Endothelial cell of umbilical vein (primary cell): ENCODE measurements around the gene ALDOC. TPM values are rescaled to one million over a fixed set of nuclear protein-coding genes. Genes with fewer than 3 reads are reported as not detected.

Experiments
- BruUV-seq: library from RNA; stranded (reverse); fragments of 400-500 nt; replicated peaks from 2 replicates; lab custom pipeline; 2021; lab: Mats Ljungman, UMichigan
- CTCF ChIA-PET: fragments of 300-600, 350-600 bp; sonication (Branson Sonifier 250); formaldehyde crosslinking; loops from one replicate; lab custom pipeline; 2021; ENCODE audit warnings: antibody characterized with exemption, inconsistent platforms; lab: Charles Lee
- POLR2A ChIA-PET: fragments of 300-600, 350-600 bp; sonication (Branson Sonifier 250); formaldehyde crosslinking; loops from one replicate; lab custom pipeline; 2021; ENCODE audit warnings: antibody characterized with exemption, inconsistent platforms; lab: Charles Lee
- DNase-seq: peaks from one replicate; pipeline ENCODE4 v3.0.0-alpha.2; 2011; ENCODE audit warnings: low read depth, low spot score
- FAIRE-seq: peaks from 2 replicates; lab custom pipeline; 2011; peaks lifted over from hg19 to GRCh38; lab: Jason Lieb, UNC
- H2AFZ ChIP-seq: 2 replicates; pipeline ENCODE4 v1.6.0; 2012; ENCODE audit warnings: low read depth, low read length, control low read depth, inconsistent platforms
- H3K27ac ChIP-seq: 2 replicates; pipeline ENCODE4 v1.5.1; 2011; ENCODE audit warnings: low read depth, mild to moderate bottlenecking, control low read depth, low read length, moderate library complexity; ENCODE audit not compliant: insufficient read depth
- H3K27me3 ChIP-seq, 2 experiments: 2 replicates each; pipeline versions ENCODE4 v1.6.0 to v1.6.1; 2011; ENCODE audit warnings: low read length in 2 of 2, mixed read lengths in 1 of 2; ENCODE audit not compliant: control insufficient read depth in 2 of 2, insufficient read depth in 2 of 2
- H3K36me3 ChIP-seq, 2 experiments: 2 replicates in 1 of 2; 3 replicates in 1 of 2; pipeline ENCODE4 v1.5.1; 2011; ENCODE audit warnings: low read length in 2 of 2, mild to moderate bottlenecking in 1 of 2, moderate library complexity in 1 of 2; ENCODE audit not compliant: control insufficient read depth in 2 of 2, insufficient read depth in 2 of 2; ENCODE audit errors: extremely low read depth in 1 of 2
- H3K4me1 ChIP-seq: 3 replicates; pipeline ENCODE4 v1.5.1; 2011; ENCODE audit warnings: mild to moderate bottlenecking, low read length; ENCODE audit not compliant: control insufficient read depth, insufficient read depth; ENCODE audit errors: extremely low read depth
- H3K4me2 ChIP-seq: 2 replicates; pipeline ENCODE4 v1.6.1; 2011; ENCODE audit warnings: low read length, control low read depth, mixed read lengths; ENCODE audit not compliant: insufficient read depth
- H3K4me3 ChIP-seq, 3 experiments: fragments of 200-600 bp in 1 of 3; sonication (generic), shearing (Covaris generic) in 1 of 3; replicated peaks in 1 of 3; 2 replicates each; pipeline ENCODE4 v1.5.1; 2011 to 2016; ENCODE audit warnings: control low read depth in 3 of 3, low read length in 3 of 3, mild to moderate bottlenecking in 2 of 3, inconsistent platforms in 1 of 3, low read depth in 1 of 3, moderate library complexity in 1 of 3; ENCODE audit not compliant: insufficient read depth in 1 of 3
- H3K79me2 ChIP-seq: 2 replicates; pipeline ENCODE4 v1.6.0; 2012; ENCODE audit warnings: low read length, inconsistent platforms; ENCODE audit not compliant: control insufficient read depth, insufficient read depth
- H3K9ac ChIP-seq: replicated peaks from 2 replicates; pipeline ENCODE3; 2011; ENCODE audit warnings: low read length, control low read depth; ENCODE audit not compliant: insufficient read depth; ENCODE audit errors: extremely low read depth
- H3K9me1 ChIP-seq: replicated peaks from 3 replicates; pipeline ENCODE4 v1.6.0; 2011; ENCODE audit warnings: mild to moderate bottlenecking, low read length; ENCODE audit not compliant: control insufficient read depth, insufficient read depth; ENCODE audit errors: extremely low read depth
- H3K9me3 ChIP-seq: replicated peaks from 2 replicates; pipeline ENCODE4 v1.5.1; 2012; ENCODE audit warnings: low read length, inconsistent platforms; ENCODE audit not compliant: control insufficient read depth, insufficient read depth
- H4K20me1 ChIP-seq: replicated peaks from 2 replicates; pipeline ENCODE3; 2011; ENCODE audit warnings: mild to moderate bottlenecking, low read length; ENCODE audit not compliant: control insufficient read depth, insufficient read depth; ENCODE audit errors: extremely low read depth
- CTCF ChIP-seq, 2 donors: IDR thresholded peaks; 1 replicate in 1 of 2; 2 replicates in 1 of 2; pipeline ENCODE4 v1.5.1; 2011; ENCODE audit warnings: low read length in 2 of 2, mild to moderate bottlenecking in 2 of 2, moderate library complexity in 2 of 2, control low read depth in 1 of 2, inconsistent platforms in 1 of 2, low read depth in 1 of 2; ENCODE audit not compliant: insufficient read depth in 1 of 2; ENCODE audit errors: extremely low read depth in 1 of 2
- EZH2 ChIP-seq: IDR thresholded peaks from 2 replicates; pipeline ENCODE4 v1.6.1; 2012; ENCODE audit warnings: borderline replicate concordance, low read depth, mild to moderate bottlenecking, moderate library complexity, low read length, inconsistent platforms; ENCODE audit not compliant: severe bottlenecking
- FOS ChIP-seq: IDR thresholded peaks from 2 replicates; pipeline ENCODE4 v1.6.1; 2011; ENCODE audit warnings: mild to moderate bottlenecking, low read length, moderate library complexity, borderline replicate concordance; ENCODE audit not compliant: insufficient read depth
- JUN ChIP-seq: IDR thresholded peaks from 2 replicates; pipeline ENCODE4 v1.6.1; 2011; ENCODE audit warnings: borderline replicate concordance, low read depth; ENCODE audit not compliant: insufficient read length, insufficient read depth
- MAX ChIP-seq: IDR thresholded peaks from 2 replicates; pipeline ENCODE4 v1.6.1; 2011; ENCODE audit not compliant: insufficient read depth, insufficient read length
- dilution Hi-C: fragments of 300-500 bp; cut with MboI; formaldehyde crosslinking; loops from one replicate; pipeline ENCODE4 v1.15.0; 2019; ENCODE audit warnings: low sequenced_read_pairs; ENCODE audit not compliant: extremely low pct_ligation_motif_present
- intact Hi-C: fragments of 100-400 bp; cut with micrococcal nuclease; formaldehyde crosslinking; loops from one replicate; pipeline ENCODE4 v1.10.0; 2022
- polyA plus RNA-seq, 4 experiments: library from polyadenylated mRNA; depleted of rRNA in 3 of 4; stranded (reverse) in 3 of 4; unstranded in 1 of 4; fragments of >200 nt; gene quantifications; 2 replicates each; pipeline versions ENCODE4 v1.2.1 to v1.2.3, GENCODE V29; 2011 to 2012; ENCODE audit warnings: missing spikeins in 1 of 4
- total RNA-seq: library from RNA; stranded (reverse); gene quantifications from 2 replicates; pipeline ENCODE4 v1.2.3, GENCODE V29; 2021

Gene ALDOC
- total and polyA plus RNA-seq, 2 donors (not counting 3 experiments of a cell fraction or from before 2014, with no cell fraction given): 7.2 to 18.9 TPM

DNA sequence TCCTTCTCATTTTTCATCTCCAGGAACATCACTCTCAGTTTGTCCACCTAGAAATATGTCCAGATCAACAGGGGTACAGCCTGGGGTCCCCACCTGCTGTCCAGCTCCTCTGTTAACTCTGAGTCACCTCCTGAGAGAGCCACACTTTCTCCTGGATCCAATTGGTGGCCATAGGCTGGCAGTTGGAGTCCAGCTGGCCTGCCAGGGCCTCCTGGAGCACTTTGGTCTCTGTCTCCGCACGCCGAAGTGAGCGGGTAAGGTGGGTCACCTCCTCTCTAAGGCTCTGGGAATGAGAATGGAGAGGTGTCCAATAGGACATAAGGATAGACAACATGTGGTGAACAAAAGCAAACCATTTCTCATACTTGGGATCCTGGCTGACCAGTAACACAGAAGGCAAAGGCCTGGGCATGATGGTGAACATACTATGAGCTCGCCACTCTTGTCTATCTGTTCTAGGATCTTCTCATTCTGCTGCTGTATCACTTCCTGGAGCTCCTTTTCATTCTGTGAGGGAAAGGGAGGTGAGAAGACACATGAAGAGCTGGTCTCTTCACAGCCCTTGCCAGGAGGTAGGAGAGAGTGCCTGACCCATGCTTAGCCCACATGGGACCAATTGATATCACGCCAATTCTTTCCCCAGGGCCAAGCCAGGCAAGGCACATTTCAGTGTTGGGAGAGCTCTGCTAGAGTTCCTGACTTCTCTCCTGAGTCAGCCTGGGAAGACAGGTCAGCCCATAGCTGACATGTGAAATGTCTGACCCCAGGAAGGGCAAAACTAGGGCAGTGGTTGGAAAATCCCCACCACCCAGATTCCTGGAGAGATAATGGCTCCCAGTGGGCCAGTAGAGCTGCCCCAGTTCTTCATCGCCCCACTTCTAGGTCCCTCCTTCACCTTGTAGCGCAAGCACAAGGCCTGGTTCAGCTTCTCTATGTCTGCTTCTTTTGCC lies 1.8 kb upstream of the ALDOC start:
- Histone ChIP-seq H3K4me3 (no peak overlapping the region), H4K20me1 (no peaks in the 10 kb centered on the region), H3K9me1 (no peaks in the 10 kb centered on the region), H3K9me3 (no peaks in the 10 kb centered on the region), H2AFZ (no peak overlapping the region), H3K4me2 (no peak overlapping the region), H3K27ac (no peak overlapping the region), H3K36me3 (peaks cover 7 to 17% of the 10 kb centered on the region in 2 experiments), H3K27me3 (no peaks in the 10 kb centered on the region), H3K9ac (no peak overlapping the region), H3K4me1 (peaks cover 2% of the 10 kb centered on the region), H3K79me2 (no peaks in the 10 kb centered on the region)
- TF ChIP-seq JUN (no peak), CTCF (IDR thresholded peaks at IDR 0.05; ENCODE audit: extremely low read depth in 1 of 2, insufficient read depth in 1 of 2, low read depth in 1 of 2, low read length in 2 of 2) (no peak), FOS (no peak), MAX (no peak), EZH2 (no peak)
- FAIRE-seq (no peak), DNase-seq (no peak)
- intact Hi-C loops (no loop called here), dilution Hi-C loops (no loop called here)
- TSS peak; percentile 57 for BruUV-seq
- CTCF ChIA-PET: interaction anchor here (1.6 kb wide), 1 partner anchor 15 kb away, joined by 4 read pairs; no protein-coding TSS in a partner anchor
- POLR2A ChIA-PET: no interaction called here
